ENCODE results near the gene HIPK3.

The HIPK3 gene

DNA sequence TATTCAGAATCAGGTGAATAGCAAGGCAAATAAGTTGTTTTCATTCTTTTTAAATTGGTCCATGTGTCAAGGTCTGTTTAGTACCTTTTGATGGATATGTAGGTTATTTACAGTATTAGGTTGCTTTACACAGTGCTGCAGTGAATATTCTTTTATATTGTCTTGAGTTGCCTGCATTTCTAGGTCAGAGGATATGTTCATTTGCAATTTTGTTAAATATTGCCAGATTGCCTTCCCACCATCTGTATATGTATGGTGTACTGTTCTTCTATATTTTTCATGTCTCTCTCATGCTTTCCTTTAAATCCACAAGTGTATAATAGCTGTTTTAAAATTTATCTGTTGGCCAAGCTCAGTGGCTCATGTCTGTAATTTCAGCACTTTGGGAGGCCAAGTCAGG is 24.6 kb downstream of the HIPK3 start:
- TF ChIP-seq POLR2AphosphoS5 (IDR thresholded peaks at IDR 0.05; ENCODE audit: low read depth) (no peak), CTCF (IDR thresholded peaks at IDR 0.05; ENCODE audit: insufficient read depth, low read length) (no peak), GABPA (IDR thresholded peaks at IDR 0.05; ENCODE audit: low read depth) (no peak)
- TF ChIP-seq, protein P1, sequence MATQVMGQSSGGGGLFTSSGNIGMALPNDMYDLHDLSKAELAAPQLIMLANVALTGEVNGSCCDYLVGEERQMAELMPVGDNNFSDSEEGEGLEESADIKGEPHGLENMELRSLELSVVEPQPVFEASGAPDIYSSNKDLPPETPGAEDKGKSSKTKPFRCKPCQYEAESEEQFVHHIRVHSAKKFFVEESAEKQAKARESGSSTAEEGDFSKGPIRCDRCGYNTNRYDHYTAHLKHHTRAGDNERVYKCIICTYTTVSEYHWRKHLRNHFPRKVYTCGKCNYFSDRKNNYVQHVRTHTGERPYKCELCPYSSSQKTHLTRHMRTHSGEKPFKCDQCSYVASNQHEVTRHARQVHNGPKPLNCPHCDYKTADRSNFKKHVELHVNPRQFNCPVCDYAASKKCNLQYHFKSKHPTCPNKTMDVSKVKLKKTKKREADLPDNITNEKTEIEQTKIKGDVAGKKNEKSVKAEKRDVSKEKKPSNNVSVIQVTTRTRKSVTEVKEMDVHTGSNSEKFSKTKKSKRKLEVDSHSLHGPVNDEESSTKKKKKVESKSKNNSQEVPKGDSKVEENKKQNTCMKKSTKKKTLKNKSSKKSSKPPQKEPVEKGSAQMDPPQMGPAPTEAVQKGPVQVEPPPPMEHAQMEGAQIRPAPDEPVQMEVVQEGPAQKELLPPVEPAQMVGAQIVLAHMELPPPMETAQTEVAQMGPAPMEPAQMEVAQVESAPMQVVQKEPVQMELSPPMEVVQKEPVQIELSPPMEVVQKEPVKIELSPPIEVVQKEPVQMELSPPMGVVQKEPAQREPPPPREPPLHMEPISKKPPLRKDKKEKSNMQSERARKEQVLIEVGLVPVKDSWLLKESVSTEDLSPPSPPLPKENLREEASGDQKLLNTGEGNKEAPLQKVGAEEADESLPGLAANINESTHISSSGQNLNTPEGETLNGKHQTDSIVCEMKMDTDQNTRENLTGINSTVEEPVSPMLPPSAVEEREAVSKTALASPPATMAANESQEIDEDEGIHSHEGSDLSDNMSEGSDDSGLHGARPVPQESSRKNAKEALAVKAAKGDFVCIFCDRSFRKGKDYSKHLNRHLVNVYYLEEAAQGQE (IDR thresholded peaks at IDR 0.05; ENCODE audit: insufficient replicate concordance, low read depth) = no peak
- no peak overlapping the region for H3K27ac ChIP-seq (replicated peaks)
- no peak overlapping the region for H3K4me3 ChIP-seq (replicated peaks; ENCODE audit: insufficient read depth, low read length)
- no peaks in the 10 kb centered on the region for H3K27me3 ChIP-seq (ENCODE audit: insufficient read depth, poor library complexity, severe bottlenecking)
- no peak for DNase-seq (ENCODE audit: low read depth in 1 of 2, low spot score in 1 of 2)

DNA sequence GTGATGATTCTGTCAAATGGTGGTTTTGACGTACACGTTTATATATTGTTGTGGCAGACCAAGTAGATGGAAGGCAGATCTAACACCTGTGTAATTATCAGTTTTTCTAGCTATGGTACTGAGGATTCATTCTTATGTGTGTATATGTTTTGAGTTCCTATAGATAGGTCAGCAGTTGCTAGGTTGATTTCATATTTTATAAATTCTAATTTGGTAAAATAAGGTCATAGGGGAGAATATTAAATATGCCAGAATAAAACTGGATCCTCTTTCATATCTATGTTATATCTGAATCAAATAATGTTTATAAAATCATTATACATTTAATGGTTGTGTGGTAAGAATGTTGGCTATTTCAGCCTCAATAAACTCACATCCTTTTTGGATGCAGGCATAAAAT is 27.6 kb downstream of the HIPK3 start:
- no peak overlapping the region for H3K27ac ChIP-seq (replicated peaks)
- no peak for DNase-seq (ENCODE audit: low read depth in 1 of 2, low spot score in 1 of 2)
- TF ChIP-seq CTCF (IDR thresholded peaks at IDR 0.05; ENCODE audit: insufficient read depth, low read length) = no peak
- H3K4me3 ChIP-seq (replicated peaks; ENCODE audit: insufficient read depth, low read length) = no peak overlapping the region
- no peaks in the 10 kb centered on the region for H3K27me3 ChIP-seq (ENCODE audit: insufficient read depth, poor library complexity, severe bottlenecking)

DNA sequence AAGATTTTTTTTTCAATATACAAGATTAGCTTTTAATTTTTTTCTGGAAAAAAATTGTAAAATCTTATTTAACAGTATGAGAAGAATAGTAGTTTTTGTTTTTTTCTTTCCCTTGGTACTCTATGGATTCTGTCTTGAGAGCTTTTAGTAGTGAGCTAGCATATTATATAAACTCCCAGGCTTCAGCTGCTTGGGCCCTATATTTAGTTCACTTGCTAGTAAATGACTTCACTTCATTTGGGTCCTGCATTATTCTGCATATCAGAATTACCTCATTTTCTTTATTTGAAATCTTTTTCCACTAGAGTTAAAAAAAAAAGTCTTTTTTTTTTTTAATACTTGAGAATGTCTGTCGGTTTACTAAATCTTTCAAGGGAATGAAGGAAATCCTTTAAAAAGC is 33.1 kb downstream of the HIPK3 start:
- H3K27ac ChIP-seq (replicated peaks) = no peak overlapping the region
- TF ChIP-seq SPI1 (IDR thresholded peaks at IDR 0.05; ENCODE audit: borderline replicate concordance, low read depth) (no peak), GABPA (IDR thresholded peaks at IDR 0.05; ENCODE audit: low read depth) (no peak), CTCF (IDR thresholded peaks at IDR 0.05; ENCODE audit: insufficient read depth, low read length) (no peak), POLR2AphosphoS5 (IDR thresholded peaks at IDR 0.05; ENCODE audit: low read depth) (no peak)
- TF ChIP-seq, protein P1 (IDR thresholded peaks at IDR 0.05; ENCODE audit: insufficient replicate concordance, low read depth) = no peak
- no peak overlapping the region for H3K4me3 ChIP-seq (replicated peaks; ENCODE audit: insufficient read depth, low read length)
- H3K27me3 ChIP-seq (ENCODE audit: insufficient read depth, poor library complexity, severe bottlenecking) = no peaks in the 10 kb centered on the region
- no peak for DNase-seq (ENCODE audit: low read depth in 1 of 2, low spot score in 1 of 2)

DNA sequence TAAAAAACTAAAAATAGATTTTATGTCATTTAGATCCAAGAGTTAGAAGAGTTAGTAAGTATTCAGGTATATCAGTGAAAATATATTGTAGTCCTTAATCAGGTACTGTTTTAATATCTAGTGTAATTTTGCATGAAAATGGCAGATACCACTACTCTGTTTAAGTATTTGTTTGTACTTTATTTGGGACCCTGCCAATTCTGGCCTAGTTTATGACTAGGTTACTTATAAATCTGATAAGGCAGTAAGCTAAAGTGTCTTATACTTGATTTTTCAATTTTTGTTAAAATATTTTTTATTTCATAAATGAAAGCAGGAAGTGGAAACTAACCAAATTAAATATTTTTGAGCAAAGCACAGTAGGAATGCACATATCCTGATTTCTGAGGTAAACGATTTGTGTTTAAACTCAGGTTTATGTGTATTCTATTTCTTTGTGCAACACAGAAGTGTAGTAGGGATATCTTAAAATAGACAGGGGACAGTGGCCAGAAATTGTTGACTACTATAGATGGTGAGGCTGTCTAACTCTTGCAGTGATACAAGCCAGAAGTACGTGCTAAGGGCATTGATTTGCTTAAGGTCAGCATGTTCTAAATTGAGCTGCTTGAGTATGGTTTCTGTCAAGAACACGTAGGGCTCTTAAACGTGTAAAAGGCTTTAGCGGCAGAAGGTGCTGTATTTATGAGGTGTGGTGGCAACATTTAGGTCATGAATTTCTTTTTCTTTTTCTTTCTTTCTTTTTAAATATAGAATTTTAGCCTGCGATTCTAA is 34.0 kb downstream of the HIPK3 start:
- DNase-seq (ENCODE audit: low read depth in 1 of 2, low spot score in 1 of 2) = no peak
- Histone ChIP-seq H3K27me3 (ENCODE audit: insufficient read depth, poor library complexity, severe bottlenecking) (no peaks in the 10 kb centered on the region), H3K4me3 (replicated peaks; ENCODE audit: insufficient read depth, low read length) (no peak overlapping the region), H3K27ac (replicated peaks) (no peak overlapping the region)
- TF ChIP-seq SPI1 (IDR thresholded peaks at IDR 0.05; ENCODE audit: borderline replicate concordance, low read depth) (no peak), POLR2AphosphoS5 (IDR thresholded peaks at IDR 0.05; ENCODE audit: low read depth) (no peak), GABPA (IDR thresholded peaks at IDR 0.05; ENCODE audit: low read depth) (no peak), CTCF (IDR thresholded peaks at IDR 0.05; ENCODE audit: insufficient read depth, low read length) (no peak)
- TF ChIP-seq, protein P1 (IDR thresholded peaks at IDR 0.05; ENCODE audit: insufficient replicate concordance, low read depth) = no peak
